Neuron (in vitro differentiated cells): Measurements from ENCODE around the gene SLC7A9.
"Not testable (repeated sequence)": the region's sequence is repeated elsewhere in the genome, so short reads cannot be mapped to it uniquely, and the experiment has no call there.

ENCODE experiments used
- H2AFZ ChIP-seq: one replicate; pipeline ENCODE4 v1.6.1; 2013; ENCODE audit warnings: low read depth, mild to moderate bottlenecking, inconsistent platforms, low read length, moderate library complexity
- H3K27me3 ChIP-seq: one replicate; pipeline ENCODE4 v1.6.1; 2013; ENCODE audit warnings: low read length; ENCODE audit not compliant: insufficient read depth
- H3K36me3 ChIP-seq: one replicate; pipeline ENCODE4 v1.6.1; 2013; ENCODE audit warnings: low read length; ENCODE audit not compliant: insufficient read depth
- H3K4me1 ChIP-seq: one replicate; pipeline ENCODE4 v1.6.1; 2013; ENCODE audit warnings: low read length; ENCODE audit not compliant: insufficient read depth
- H3K4me3 ChIP-seq: 2 replicates; pipeline ENCODE4 v1.5.1; 2013; ENCODE audit warnings: mild to moderate bottlenecking, low read length, moderate library complexity
- H3K9me3 ChIP-seq: one replicate; pipeline ENCODE4 v1.6.1; 2013; ENCODE audit warnings: low read length

The SLC7A9 gene

DNA sequence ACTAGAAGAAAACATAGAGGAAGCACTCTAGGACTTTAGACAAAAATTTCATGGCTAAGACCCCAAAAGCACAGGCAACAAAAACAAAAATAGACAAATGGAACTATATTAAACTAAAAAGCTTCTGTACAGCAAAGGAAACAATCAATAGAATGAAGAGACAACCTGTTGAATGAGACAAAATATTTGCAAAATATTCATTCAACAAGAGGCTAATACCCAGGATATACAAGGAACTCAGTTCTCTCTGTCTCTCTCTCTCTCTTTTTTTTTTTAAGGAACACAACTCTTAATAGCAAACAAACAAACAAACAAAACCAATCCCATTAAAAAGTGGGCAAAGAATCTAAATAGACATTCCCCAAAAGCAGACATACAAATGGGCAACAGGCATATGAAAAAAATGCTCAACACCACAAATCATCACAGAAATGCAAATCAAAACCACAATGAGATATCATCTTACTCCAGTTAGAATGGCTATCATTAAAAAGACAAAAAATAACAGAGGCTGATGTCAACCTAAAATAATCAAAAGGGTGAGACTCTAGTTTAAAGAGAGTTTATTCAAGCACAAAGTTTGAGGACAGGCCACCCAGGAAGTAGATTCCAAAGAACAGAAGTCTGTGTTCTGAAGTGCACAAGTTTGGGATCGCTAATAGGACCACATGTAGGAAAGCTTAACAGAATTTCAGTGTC, 27.1 kb upstream of the SLC7A9 start:
- Histone ChIP-seq H3K9me3 (peaks cover 17% of the 10 kb centered on the region), H3K27me3 (no peaks in the 10 kb centered on the region), H3K36me3 (peaks cover 26% of the 10 kb centered on the region), H3K4me3 (no peak overlapping the region), H3K4me1 (no peaks in the 10 kb centered on the region), H2AFZ (no peak overlapping the region)

DNA sequence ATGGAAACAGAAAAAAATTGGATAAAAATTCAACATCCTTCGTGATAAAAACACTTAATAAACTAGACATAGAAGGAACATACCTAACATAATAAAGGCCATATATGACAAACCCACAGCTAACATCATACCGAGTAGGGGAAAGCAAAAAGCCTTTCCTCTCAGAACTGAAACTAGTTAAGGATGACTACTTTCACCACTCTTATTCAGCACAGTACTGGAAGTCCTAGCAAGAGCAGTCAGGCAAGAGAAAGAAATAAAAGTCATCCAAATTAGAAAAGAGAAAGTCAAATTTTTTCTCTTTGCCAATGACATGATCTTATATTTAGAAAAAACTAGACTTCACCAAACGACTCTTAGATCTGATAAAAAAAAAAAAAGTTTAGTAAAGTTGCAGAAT, 25.8 kb upstream of the SLC7A9 start:
- Histone ChIP-seq H3K9me3 (peaks cover 23% of the 10 kb centered on the region), H2AFZ (no peak overlapping the region), H3K4me1 (no peaks in the 10 kb centered on the region), H3K36me3 (peaks cover 19% of the 10 kb centered on the region), H3K27me3 (no peaks in the 10 kb centered on the region), H3K4me3 (no peak overlapping the region)

- Histone ChIP-seq H2AFZ (no peak overlapping the region), H3K27me3 (no peaks in the 10 kb centered on the region), H3K9me3 (peaks cover 24% of the 10 kb centered on the region), H3K36me3 (peaks cover 6% of the 10 kb centered on the region), H3K4me1 (no peaks in the 10 kb centered on the region), H3K4me3 (no peak overlapping the region)
Measured at GRCh38 chr19:32891609-32892008, 22.0 kb upstream of the SLC7A9 start.

DNA sequence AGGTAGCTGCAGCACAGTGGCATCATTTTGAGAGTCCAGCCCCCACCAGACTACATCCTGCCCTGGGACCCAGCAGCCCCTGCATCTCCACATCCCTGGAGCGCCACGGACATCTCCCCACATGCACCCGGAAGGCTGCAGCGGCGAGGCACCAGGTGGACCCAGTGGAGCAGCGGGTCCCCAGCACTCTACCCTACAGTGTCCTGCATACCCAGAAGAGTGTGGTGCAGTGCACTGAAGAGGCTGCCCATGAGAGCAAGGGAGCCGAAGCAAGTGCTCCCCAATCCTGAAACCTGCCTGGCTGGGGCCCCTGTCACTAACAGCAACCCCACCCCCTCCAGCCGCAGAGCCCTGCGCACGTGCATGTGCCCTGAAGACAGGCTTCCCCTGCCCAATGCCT, 21.3 kb upstream of the SLC7A9 start:
- Histone ChIP-seq H2AFZ (no peak overlapping the region), H3K36me3 (peaks cover 12% of the 10 kb centered on the region), H3K27me3 (no peaks in the 10 kb centered on the region), H3K9me3 (peaks cover 24% of the 10 kb centered on the region), H3K4me1 (no peaks in the 10 kb centered on the region), H3K4me3 (no peak overlapping the region)

DNA sequence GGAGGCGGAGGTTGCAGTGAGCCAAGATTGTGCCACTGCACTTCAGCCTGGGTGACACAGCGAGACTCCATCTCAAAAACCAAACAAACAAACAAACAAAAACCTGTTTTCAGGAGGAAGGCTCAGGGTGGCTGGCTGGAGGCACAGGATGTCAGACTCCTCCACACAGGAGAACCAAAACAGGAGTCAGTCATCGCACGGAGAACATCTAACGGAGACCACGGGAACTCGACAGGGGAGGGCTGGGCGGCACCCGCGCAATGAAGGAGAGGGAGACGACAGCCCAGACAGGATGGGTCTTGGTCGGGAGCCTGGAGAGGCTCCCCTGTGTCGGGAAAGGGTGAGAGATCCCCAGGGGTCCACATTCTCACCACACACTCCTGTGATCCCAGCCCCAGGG, 20.8 kb upstream of the SLC7A9 start:
- Histone ChIP-seq H3K27me3 (no peaks in the 10 kb centered on the region), H3K4me1 (no peaks in the 10 kb centered on the region), H2AFZ (no peak overlapping the region), H3K9me3 (peaks cover 24% of the 10 kb centered on the region), H3K4me3 (no peak overlapping the region), H3K36me3 (peaks cover 13% of the 10 kb centered on the region)

- Histone ChIP-seq H3K4me1 (no peaks in the 10 kb centered on the region), H2AFZ (no peak overlapping the region), H3K4me3 (no peak overlapping the region), H3K27me3 (no peaks in the 10 kb centered on the region), H3K36me3 (peaks cover 13% of the 10 kb centered on the region), H3K9me3 (peaks cover 23% of the 10 kb centered on the region)
Measured at GRCh38 chr19:32889137-32889934, 19.8 kb upstream of the SLC7A9 start.

- Histone ChIP-seq H3K9me3 (peaks cover 12% of the 10 kb centered on the region), H3K27me3 (no peaks in the 10 kb centered on the region), H2AFZ (no peak overlapping the region), H3K4me3 (no peak overlapping the region), H3K4me1 (no peaks in the 10 kb centered on the region), H3K36me3 (peaks cover 13% of the 10 kb centered on the region)
Measured at GRCh38 chr19:32887572-32888215, 18.1 kb upstream of the SLC7A9 start.

DNA sequence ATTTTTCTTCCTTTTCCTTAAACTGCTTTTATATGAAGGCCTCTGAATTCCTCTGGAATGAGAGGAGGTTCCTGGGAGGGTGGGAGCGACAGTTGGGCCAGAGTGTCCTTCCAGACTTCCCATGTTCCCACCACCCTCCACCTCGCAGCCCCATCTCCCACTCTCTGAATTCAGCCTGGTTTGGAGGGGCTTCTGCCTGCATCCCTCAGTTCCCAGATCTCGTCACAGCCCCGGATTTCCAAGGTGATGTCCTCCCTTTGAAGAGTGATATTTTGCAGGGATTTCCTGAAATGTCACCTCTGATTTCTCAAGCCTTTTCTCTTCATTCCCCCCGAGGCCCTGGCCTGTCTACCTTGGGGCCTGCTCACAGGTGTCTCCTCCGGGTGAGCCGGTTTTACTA, 16.7 kb upstream of the SLC7A9 start:
- H3K4me3 ChIP-seq: no peak overlapping the region
- H3K36me3 ChIP-seq: peaks cover 17% of the 10 kb centered on the region
- H3K27me3 ChIP-seq: no peaks in the 10 kb centered on the region
- H3K9me3 ChIP-seq: peaks cover 7% of the 10 kb centered on the region
- no peak overlapping the region for H2AFZ ChIP-seq
- H3K4me1 ChIP-seq: no peaks in the 10 kb centered on the region

DNA sequence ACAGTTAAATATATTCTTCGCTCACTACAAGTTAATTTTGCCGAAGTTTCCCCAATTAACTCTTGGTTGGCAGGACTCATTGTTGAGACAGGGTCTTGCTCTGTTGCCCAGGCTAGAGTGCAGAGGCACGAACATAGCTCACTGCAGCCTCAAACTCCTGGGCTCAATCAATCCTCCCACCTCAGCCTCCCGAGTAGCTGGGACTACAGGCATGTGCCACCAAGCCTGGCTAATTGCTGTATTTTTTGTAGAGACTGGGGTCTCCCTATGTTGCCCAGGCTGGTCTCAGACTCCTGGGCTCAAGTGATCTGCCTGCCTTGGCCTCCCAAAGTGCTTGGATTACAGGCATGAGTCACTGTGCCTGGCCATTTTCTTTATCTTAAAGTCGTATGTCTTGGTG, 15.7 kb upstream of the SLC7A9 start:
- not testable (repeated sequence) for H3K4me3 ChIP-seq, H3K27me3 ChIP-seq, H2AFZ ChIP-seq, H3K9me3 ChIP-seq, H3K4me1 ChIP-seq
- peaks cover 17% of the 10 kb centered on the region for H3K36me3 ChIP-seq

DNA sequence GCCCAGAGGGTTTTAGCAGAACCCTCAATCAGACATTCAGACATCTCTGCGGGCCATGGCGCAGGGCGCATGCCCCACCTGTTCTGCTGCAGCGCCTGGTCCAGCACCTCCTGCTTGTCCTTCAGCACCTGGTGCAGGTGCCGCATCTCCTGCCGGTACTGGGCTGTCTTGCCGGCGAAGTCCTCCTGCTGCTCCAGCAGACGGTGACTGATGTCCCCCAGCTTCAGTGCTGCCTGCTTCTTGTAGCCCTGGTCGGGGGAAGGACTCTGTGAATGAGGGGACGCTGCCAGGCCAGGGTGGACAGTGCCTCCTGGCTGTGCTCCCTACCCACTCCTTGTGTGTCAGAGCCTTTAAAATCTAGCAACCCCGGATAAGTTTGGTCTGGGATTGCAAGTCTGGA, 12.2 kb upstream of the SLC7A9 start:
- Histone ChIP-seq H3K9me3 (no peaks in the 10 kb centered on the region), H3K36me3 (peaks cover 28% of the 10 kb centered on the region), H2AFZ (no peak overlapping the region), H3K27me3 (no peaks in the 10 kb centered on the region), H3K4me3 (no peak overlapping the region), H3K4me1 (no peaks in the 10 kb centered on the region)

GRCh38 chr19:32880622-32881021, 11.1 kb upstream of the SLC7A9 start:
- Histone ChIP-seq H3K36me3 (peaks cover 21% of the 10 kb centered on the region), H3K4me3 (no peak overlapping the region), H3K27me3 (no peaks in the 10 kb centered on the region), H2AFZ (no peak overlapping the region), H3K4me1 (no peaks in the 10 kb centered on the region), H3K9me3 (no peaks in the 10 kb centered on the region)

- H3K36me3 ChIP-seq: peaks cover 21% of the 10 kb centered on the region
- H3K4me3 ChIP-seq: no peak overlapping the region
- H2AFZ ChIP-seq: no peak overlapping the region
- H3K27me3 ChIP-seq: no peaks in the 10 kb centered on the region
- H3K4me1 ChIP-seq: no peaks in the 10 kb centered on the region
- H3K9me3 ChIP-seq: no peaks in the 10 kb centered on the region
Measured at GRCh38 chr19:32879741-32880140, 10.2 kb upstream of the SLC7A9 start.

- Histone ChIP-seq H2AFZ (no peak overlapping the region), H3K9me3 (no peaks in the 10 kb centered on the region), H3K36me3 (peaks cover 21% of the 10 kb centered on the region), H3K4me3 (no peak overlapping the region), H3K4me1 (no peaks in the 10 kb centered on the region), H3K27me3 (no peaks in the 10 kb centered on the region)
Measured at GRCh38 chr19:32878988-32879387, 9.4 kb upstream of the SLC7A9 start.
